HepG2 (cell line): ENCODE results near the gene ITGB1. TPM values are rescaled to one million over a fixed set of nuclear protein-coding genes. Genes with fewer than 3 reads are reported as not detected.

Experiments
- ATAC-seq: fragments of 200-7000 bp; cut with Tn5 transposase; 3 replicates; pipeline ENCODE4 v1.9.1; 2020; ENCODE audit warnings: mild to moderate bottlenecking, moderate library complexity
- BruUV-seq: library from RNA; stranded (reverse); fragments of 400-500 nt; replicated peaks from 2 replicates; lab custom pipeline; 2021; lab: Mats Ljungman, UMichigan
- CTCF ChIA-PET: fragments of 300-600 bp; formaldehyde crosslinking; extraction: SDS; loops from one replicate; lab custom pipeline; 2021; ENCODE audit warnings: low total read pairs, inconsistent platforms, low intra/inter-chr PET ratio; lab: Yijun Ruan, JAX
- POLR2A ChIA-PET: fragments of 350-600 bp; sonication (Branson Sonifier 250); formaldehyde crosslinking; loops from one replicate; lab custom pipeline; 2020; ENCODE audit warnings: antibody characterized with exemption, inconsistent platforms; lab: Yijun Ruan, JAX
- DNase-seq: peaks from one replicate; pipeline ENCODE4 v3.0.0-alpha.2; 2015; ENCODE audit warnings: low spot score
- FAIRE-seq: peaks from 3 replicates; lab custom pipeline; 2011; peaks lifted over from hg19 to GRCh38; lab: Jason Lieb, UNC
- H2AFZ ChIP-seq: one replicate; pipeline ENCODE4 v1.6.1; 2011; ENCODE audit warnings: low read length, inconsistent platforms
- H3K27ac ChIP-seq: fragments of 300-600 bp; 3 replicates; pipeline ENCODE4 v1.8.0; 2011; ENCODE audit warnings: mixed run types, mild to moderate bottlenecking, mixed read lengths, low read length, inconsistent platforms; ENCODE audit not compliant: insufficient read depth; ENCODE audit errors: extremely low read length
- H3K27me3 ChIP-seq, 2 experiments: fragments of 200-600 bp in 1 of 2; 2 replicates in 1 of 2; 3 replicates in 1 of 2; pipeline versions ENCODE4 v1.6.0 to v1.8.0; 2011; ENCODE audit warnings: low read length in 2 of 2, mild to moderate bottlenecking in 2 of 2, moderate library complexity in 2 of 2, inconsistent platforms in 1 of 2; ENCODE audit not compliant: insufficient read depth in 2 of 2, control insufficient read depth in 1 of 2
- H3K36me3 ChIP-seq, 2 experiments: fragments of 200-600 bp in 1 of 2; replicated peaks in 1 of 2; 2 replicates in 1 of 2; 3 replicates in 1 of 2; pipeline versions ENCODE4 v1.5.1 to v1.8.0; 2011; ENCODE audit warnings: low read length in 2 of 2, inconsistent platforms in 1 of 2; ENCODE audit not compliant: insufficient read depth in 2 of 2, control insufficient read depth in 1 of 2
- H3K4me1 ChIP-seq: 2 replicates; pipeline ENCODE4 v1.5.1; 2012; ENCODE audit warnings: low read length, inconsistent platforms; ENCODE audit not compliant: insufficient read depth
- H3K4me2 ChIP-seq: 2 replicates; pipeline ENCODE4 v1.6.0; 2011; ENCODE audit warnings: low read depth, low read length, inconsistent platforms
- H3K4me3 ChIP-seq, 3 experiments: fragments of 200-600 bp in 1 of 3; sonication (generic), shearing (Covaris generic) in 1 of 3; replicated peaks in 1 of 3; 2 replicates each; pipeline ENCODE4 v1.5.1; 2011 to 2016; ENCODE audit warnings: low read length in 3 of 3, inconsistent platforms in 2 of 3, low read depth in 2 of 3, mild to moderate bottlenecking in 2 of 3, control low read depth in 1 of 3, mixed read lengths in 1 of 3; ENCODE audit not compliant: insufficient read depth in 1 of 3
- H3K79me2 ChIP-seq: one replicate; pipeline ENCODE4 v1.6.1; 2011; ENCODE audit warnings: low read length, inconsistent platforms; ENCODE audit not compliant: insufficient read depth
- H3K9ac ChIP-seq: 2 replicates; pipeline ENCODE4 v1.6.0; 2011; ENCODE audit warnings: mild to moderate bottlenecking, low read depth, low read length, inconsistent platforms; ENCODE audit not compliant: insufficient read depth
- H3K9me3 ChIP-seq: 2 replicates; pipeline ENCODE4 v1.5.1; 2012; ENCODE audit warnings: mild to moderate bottlenecking, low read length
- H4K20me1 ChIP-seq: 2 replicates; pipeline ENCODE4 v1.6.0; 2011; ENCODE audit warnings: inconsistent platforms, mild to moderate bottlenecking, low read length, moderate library complexity; ENCODE audit not compliant: insufficient read depth
- ADNP ChIP-seq: sonication (generic); formaldehyde crosslinking; IDR thresholded peaks from 2 replicates; pipeline ENCODE4 v1.4.0; 2020; ENCODE audit warnings: missing genetic modification reagents
- ATF7 ChIP-seq, 2 experiments: fragments of 450-650 bp in 1 of 2; sonication (generic) in 1 of 2; formaldehyde crosslinking in 1 of 2; IDR thresholded peaks; 2 replicates each; pipeline versions ENCODE4 v1.4.0 to v1.6.1; 2016 to 2020; ENCODE audit warnings: antibody characterized with exemption in 1 of 2, mild to moderate bottlenecking in 1 of 2, missing genetic modification reagents in 1 of 2
- CHD4 ChIP-seq: fragments of 200-600 bp; sonication (generic); IDR thresholded peaks from 2 replicates; pipeline ENCODE4 v1.7.0; 2017; ENCODE audit warnings: mild to moderate bottlenecking, low read length, borderline replicate concordance
- GFI1 ChIP-seq: sonication (generic); formaldehyde crosslinking; IDR thresholded peaks from 2 replicates; pipeline ENCODE4 v1.5.0; 2020; ENCODE audit warnings: missing genetic modification reagents, mild to moderate bottlenecking, borderline replicate concordance
- MAFF ChIP-seq: IDR thresholded peaks from 2 replicates; pipeline ENCODE4 v1.6.1; 2011; ENCODE audit warnings: low read depth, low read length, improper control_type of control experiment
- MED8 ChIP-seq: sonication (generic); formaldehyde crosslinking; IDR thresholded peaks from 2 replicates; pipeline ENCODE4 v1.8.1; 2023; ENCODE audit warnings: mild to moderate bottlenecking, missing genetic modification reagents; ENCODE audit not compliant: insufficient replicate concordance
- MTF2 ChIP-seq: sonication (generic); formaldehyde crosslinking; IDR thresholded peaks from 2 replicates; pipeline ENCODE4 v1.5.0; 2020; ENCODE audit warnings: missing genetic modification reagents, borderline replicate concordance
- NCOA2 ChIP-seq: sonication (generic); formaldehyde crosslinking; IDR thresholded peaks from 2 replicates; pipeline ENCODE4 v1.8.0; 2022; ENCODE audit warnings: inconsistent platforms
- NFE2 ChIP-seq: sonication (generic); formaldehyde crosslinking; IDR thresholded peaks from 2 replicates; pipeline ENCODE4 v1.4.0; 2020; ENCODE audit warnings: missing genetic modification reagents
- REXO4 ChIP-seq: sonication (generic); formaldehyde crosslinking; IDR thresholded peaks from 2 replicates; pipeline ENCODE4 v1.8.0; 2022; ENCODE audit warnings: missing genetic modification reagents, mild to moderate bottlenecking, borderline replicate concordance
- TSC22D2 ChIP-seq: sonication (generic); formaldehyde crosslinking; IDR thresholded peaks from 2 replicates; pipeline ENCODE4 v1.5.1; 2020; ENCODE audit warnings: missing genetic modification reagents, mild to moderate bottlenecking, borderline replicate concordance
- WGBS: methylation state at CpG from one replicate; pipeline ENCODE4 v1.1.6; 2017; ENCODE audit warnings: low lambda C conversion rate; 5-methylcytosine and 5-hydroxymethylcytosine counted together
- in situ Hi-C: cut with HindIII; loops from 2 replicates; pipeline ENCODE4 v1.10.0; 2017; ENCODE audit warnings: low pct_unique_long_range_greater_than_20kb; ENCODE audit not compliant: extremely low pct_ligation_motif_present
- intact Hi-C: fragments of 100-400 bp; cut with micrococcal nuclease; formaldehyde crosslinking; loops from one replicate; pipeline ENCODE4 v1.10.0; 2022; ENCODE audit not compliant: unreplicated experiment
- polyA plus RNA-seq, 8 experiments: library from polyadenylated mRNA; depleted of rRNA in 3 of 8; stranded (reverse) in 7 of 8; unstranded in 1 of 8; fragments of >200 nt; fragmentation: Illumina TruSeq in 4 of 8; extraction: Trizol in 4 of 8; gene quantifications; 2 replicates each; pipeline versions ENCODE4 v1.2.1 to v1.2.3, GENCODE V29; 2011 to 2016; ENCODE audit warnings: low read depth in 4 of 8, missing spikeins in 1 of 8, mixed read lengths in 1 of 8; ENCODE audit not compliant: insufficient read depth in 1 of 8
- total RNA-seq, 5 experiments: library from RNA; depleted of rRNA; stranded (reverse); fragments of >200 nt; fragmentation: Illumina TruSeq; extraction: Trizol; gene quantifications; 2 replicates each; pipeline ENCODE4 v1.2.3, GENCODE V29; 2016; ENCODE audit warnings: low read depth in 1 of 5
- TF ChIP-seq, protein P1 (sequence below): sonication (generic); formaldehyde crosslinking; IDR thresholded peaks from 2 replicates; pipeline ENCODE4 v1.4.0; 2020; ENCODE audit warnings: mild to moderate bottlenecking, missing genetic modification reagents
- TF ChIP-seq, protein P2 (sequence below): sonication (generic); formaldehyde crosslinking; conservative IDR thresholded peaks from 2 replicates; pipeline ENCODE4 v1.8.1; 2023; ENCODE audit warnings: missing genetic modification reagents
- TF ChIP-seq, protein P3 (sequence below): sonication (generic); formaldehyde crosslinking; IDR thresholded peaks from 2 replicates; pipeline ENCODE4 v1.5.0; 2020; ENCODE audit warnings: missing genetic modification reagents, mild to moderate bottlenecking, borderline replicate concordance
- TF ChIP-seq, protein P4 (sequence below): sonication (generic); formaldehyde crosslinking; IDR thresholded peaks from 2 replicates; pipeline ENCODE4 v1.4.0; 2020; ENCODE audit warnings: missing genetic modification reagents

The ITGB1 gene
- total and polyA plus RNA-seq, 2 of the 13 experiments (the other 11 are each of a cell fraction or from before 2014, with no cell fraction given), result 190 to 204 TPM

DNA sequence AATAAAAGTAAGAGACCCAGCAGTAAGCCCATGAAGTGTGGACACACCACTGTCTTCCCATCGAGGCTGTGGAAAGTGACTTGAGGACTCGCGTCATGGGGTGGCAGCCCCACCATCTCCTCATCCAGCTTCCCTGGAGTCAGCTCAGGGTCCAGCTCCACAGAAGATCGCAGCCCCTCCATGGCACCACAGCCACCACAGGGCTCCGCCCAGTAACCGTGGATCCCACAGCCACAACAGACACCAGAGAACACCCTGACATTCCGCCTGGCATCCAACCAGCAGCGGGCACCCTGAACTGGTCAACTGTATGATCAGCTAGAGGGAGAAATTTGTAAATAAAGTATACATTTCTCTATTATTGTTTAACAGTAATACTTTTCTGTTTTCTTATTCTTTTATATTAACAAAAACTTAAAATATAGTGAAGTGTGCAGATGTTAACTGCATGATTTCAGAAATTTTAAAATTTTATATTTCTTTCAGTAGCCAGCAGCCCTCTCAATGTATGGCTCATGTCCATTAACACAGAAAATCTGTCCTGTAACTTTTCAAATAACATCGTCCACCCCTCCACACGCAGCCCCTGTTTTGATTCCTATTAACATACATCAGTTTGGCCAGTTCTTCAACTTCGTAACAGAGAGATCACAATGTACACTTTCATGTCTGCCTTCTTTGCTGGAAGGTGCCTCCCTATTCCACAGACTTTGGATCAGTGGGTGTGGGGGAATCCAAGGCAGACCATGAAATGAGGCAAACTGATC lies 69.7 kb downstream of the ITGB1 start:
- H3K4me3 ChIP-seq, result no peak overlapping the region
- no peaks in the 10 kb centered on the region for H3K4me1 ChIP-seq
- in situ Hi-C loops, result no loop called here
- no peak for FAIRE-seq
- no peak overlapping the region for H2AFZ ChIP-seq
- H3K27me3 ChIP-seq, result no peaks in the 10 kb centered on the region; a peak in 1 of 5 replicates
- no peak overlapping the region for H3K9ac ChIP-seq
- no TSS peak for BruUV-seq
- ChIA-PET CTCF (no interaction called here), POLR2A (no interaction called here)
- H3K79me2 ChIP-seq, result no peaks in the 10 kb centered on the region
- ATAC-seq, result peak; percentile 15; the same call in 1 of the 3 replicates
- no peak for DNase-seq
- no peaks in the 10 kb centered on the region for H3K36me3 ChIP-seq
- intact Hi-C loops, result no loop called here
- H3K9me3 ChIP-seq, result no peaks in the 10 kb centered on the region
- H3K27ac ChIP-seq, result no peak overlapping the region
- WGBS, result 76% methylated on average over 8 of the region's 11 CpGs
- H3K4me2 ChIP-seq, result no peak overlapping the region
- no peaks in the 10 kb centered on the region for H4K20me1 ChIP-seq
- TF ChIP-seq REXO4 (CRISPR knock-in tag) (no peak), GFI1 (CRISPR knock-in tag) (no peak), ATF7 (IDR thresholded peaks at IDR 0.05) (no peak), ATF7 (CRISPR knock-in tag; IDR thresholded peaks at IDR 0.05) (no peak), MTF2 (CRISPR knock-in tag) (no peak), NCOA2 (CRISPR knock-in tag) (no peak), TSC22D2 (CRISPR knock-in tag) (no peak), ADNP (CRISPR knock-in tag) (no peak), NFE2 (CRISPR knock-in tag) (no peak), MED8 (no peak), CHD4 (no peak), MAFF (no peak)
- TF ChIP-seq, protein P1, sequence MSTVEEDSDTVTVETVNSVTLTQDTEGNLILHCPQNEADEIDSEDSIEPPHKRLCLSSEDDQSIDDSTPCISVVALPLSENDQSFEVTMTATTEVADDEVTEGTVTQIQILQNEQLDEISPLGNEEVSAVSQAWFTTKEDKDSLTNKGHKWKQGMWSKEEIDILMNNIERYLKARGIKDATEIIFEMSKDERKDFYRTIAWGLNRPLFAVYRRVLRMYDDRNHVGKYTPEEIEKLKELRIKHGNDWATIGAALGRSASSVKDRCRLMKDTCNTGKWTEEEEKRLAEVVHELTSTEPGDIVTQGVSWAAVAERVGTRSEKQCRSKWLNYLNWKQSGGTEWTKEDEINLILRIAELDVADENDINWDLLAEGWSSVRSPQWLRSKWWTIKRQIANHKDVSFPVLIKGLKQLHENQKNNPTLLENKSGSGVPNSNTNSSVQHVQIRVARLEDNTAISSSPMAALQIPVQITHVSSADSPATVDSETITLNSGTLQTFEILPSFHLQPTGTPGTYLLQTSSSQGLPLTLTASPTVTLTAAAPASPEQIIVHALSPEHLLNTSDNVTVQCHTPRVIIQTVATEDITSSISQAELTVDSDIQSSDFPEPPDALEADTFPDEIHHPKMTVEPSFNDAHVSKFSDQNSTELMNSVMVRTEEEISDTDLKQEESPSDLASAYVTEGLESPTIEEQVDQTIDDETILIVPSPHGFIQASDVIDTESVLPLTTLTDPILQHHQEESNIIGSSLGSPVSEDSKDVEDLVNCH (CRISPR knock-in tag), result no peak
- TF ChIP-seq, protein P2, sequence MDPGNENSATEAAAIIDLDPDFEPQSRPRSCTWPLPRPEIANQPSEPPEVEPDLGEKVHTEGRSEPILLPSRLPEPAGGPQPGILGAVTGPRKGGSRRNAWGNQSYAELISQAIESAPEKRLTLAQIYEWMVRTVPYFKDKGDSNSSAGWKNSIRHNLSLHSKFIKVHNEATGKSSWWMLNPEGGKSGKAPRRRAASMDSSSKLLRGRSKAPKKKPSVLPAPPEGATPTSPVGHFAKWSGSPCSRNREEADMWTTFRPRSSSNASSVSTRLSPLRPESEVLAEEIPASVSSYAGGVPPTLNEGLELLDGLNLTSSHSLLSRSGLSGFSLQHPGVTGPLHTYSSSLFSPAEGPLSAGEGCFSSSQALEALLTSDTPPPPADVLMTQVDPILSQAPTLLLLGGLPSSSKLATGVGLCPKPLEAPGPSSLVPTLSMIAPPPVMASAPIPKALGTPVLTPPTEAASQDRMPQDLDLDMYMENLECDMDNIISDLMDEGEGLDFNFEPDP (CRISPR knock-in tag), result no peak
- TF ChIP-seq, protein P3, sequence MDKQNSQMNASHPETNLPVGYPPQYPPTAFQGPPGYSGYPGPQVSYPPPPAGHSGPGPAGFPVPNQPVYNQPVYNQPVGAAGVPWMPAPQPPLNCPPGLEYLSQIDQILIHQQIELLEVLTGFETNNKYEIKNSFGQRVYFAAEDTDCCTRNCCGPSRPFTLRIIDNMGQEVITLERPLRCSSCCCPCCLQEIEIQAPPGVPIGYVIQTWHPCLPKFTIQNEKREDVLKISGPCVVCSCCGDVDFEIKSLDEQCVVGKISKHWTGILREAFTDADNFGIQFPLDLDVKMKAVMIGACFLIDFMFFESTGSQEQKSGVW, result no peak
- TF ChIP-seq, protein P4, sequence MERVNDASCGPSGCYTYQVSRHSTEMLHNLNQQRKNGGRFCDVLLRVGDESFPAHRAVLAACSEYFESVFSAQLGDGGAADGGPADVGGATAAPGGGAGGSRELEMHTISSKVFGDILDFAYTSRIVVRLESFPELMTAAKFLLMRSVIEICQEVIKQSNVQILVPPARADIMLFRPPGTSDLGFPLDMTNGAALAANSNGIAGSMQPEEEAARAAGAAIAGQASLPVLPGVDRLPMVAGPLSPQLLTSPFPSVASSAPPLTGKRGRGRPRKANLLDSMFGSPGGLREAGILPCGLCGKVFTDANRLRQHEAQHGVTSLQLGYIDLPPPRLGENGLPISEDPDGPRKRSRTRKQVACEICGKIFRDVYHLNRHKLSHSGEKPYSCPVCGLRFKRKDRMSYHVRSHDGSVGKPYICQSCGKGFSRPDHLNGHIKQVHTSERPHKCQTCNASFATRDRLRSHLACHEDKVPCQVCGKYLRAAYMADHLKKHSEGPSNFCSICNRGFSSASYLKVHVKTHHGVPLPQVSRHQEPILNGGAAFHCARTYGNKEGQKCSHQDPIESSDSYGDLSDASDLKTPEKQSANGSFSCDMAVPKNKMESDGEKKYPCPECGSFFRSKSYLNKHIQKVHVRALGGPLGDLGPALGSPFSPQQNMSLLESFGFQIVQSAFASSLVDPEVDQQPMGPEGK (CRISPR knock-in tag), result no peak
